ENCODE measurements around the gene TUB.

The TUB gene

GRCh38 chr11:8063324-8063723 lies 17.7 kb upstream of the TUB start:
- DNase-seq (ENCODE audit: low spot score) (no peak), ATAC-seq (ENCODE audit: low read depth) (no peak)
- H3K27me3 ChIP-seq (ENCODE audit: insufficient read depth, poor library complexity, severe bottlenecking): no peaks in the 10 kb centered on the region
- no peak overlapping the region for H3K4me3 ChIP-seq (ENCODE audit: severe bottlenecking)
- H3K4me1 ChIP-seq (ENCODE audit: insufficient read depth, poor library complexity, severe bottlenecking): no peaks in the 10 kb centered on the region
- no peak for TF ChIP-seq CTCF (IDR thresholded peaks at IDR 0.05; ENCODE audit: poor library complexity, severe bottlenecking)
- H3K9me3 ChIP-seq (ENCODE audit: severe bottlenecking): no peaks in the 10 kb centered on the region
- H3K27ac ChIP-seq (ENCODE audit: poor library complexity, severe bottlenecking): no peak overlapping the region
- H3K36me3 ChIP-seq (ENCODE audit: low read depth): no peaks in the 10 kb centered on the region

GRCh38 chr11:8065031-8065430 lies 16.0 kb upstream of the TUB start:
- TF ChIP-seq CTCF (IDR thresholded peaks at IDR 0.05; ENCODE audit: poor library complexity, severe bottlenecking): no peak

GRCh38 chr11:8066036-8066910 lies 14.7 kb upstream of the TUB start:
- ATAC-seq (ENCODE audit: low read depth) (peak; percentile 8; the same call in 1 of the 3 replicates), DNase-seq (ENCODE audit: low spot score) (no peak)
- Histone ChIP-seq H3K4me1 (ENCODE audit: insufficient read depth, poor library complexity, severe bottlenecking) (peaks cover 8% of the 10 kb centered on the region), H3K4me3 (ENCODE audit: severe bottlenecking) (no peak overlapping the region), H3K36me3 (ENCODE audit: low read depth) (no peaks in the 10 kb centered on the region), H3K27ac (ENCODE audit: poor library complexity, severe bottlenecking) (no peak overlapping the region), H3K9me3 (ENCODE audit: severe bottlenecking) (no peaks in the 10 kb centered on the region), H3K27me3 (ENCODE audit: insufficient read depth, poor library complexity, severe bottlenecking) (no peaks in the 10 kb centered on the region)
- TF ChIP-seq CTCF (IDR thresholded peaks at IDR 0.05; ENCODE audit: poor library complexity, severe bottlenecking): no peak

More at GRCh38 chr11:8065031-8065430, 16.0 kb upstream of the TUB start:
- Histone ChIP-seq H3K27me3 (ENCODE audit: insufficient read depth, poor library complexity, severe bottlenecking) (no peaks in the 10 kb centered on the region), H3K27ac (ENCODE audit: poor library complexity, severe bottlenecking) (no peak overlapping the region), H3K4me3 (ENCODE audit: severe bottlenecking) (no peak overlapping the region), H3K9me3 (ENCODE audit: severe bottlenecking) (no peaks in the 10 kb centered on the region), H3K4me1 (ENCODE audit: insufficient read depth, poor library complexity, severe bottlenecking) (peaks cover 8% of the 10 kb centered on the region), H3K36me3 (ENCODE audit: low read depth) (no peaks in the 10 kb centered on the region)
- ATAC-seq (ENCODE audit: low read depth) (no peak), DNase-seq (ENCODE audit: low spot score) (no peak)

GRCh38 chr11:8066911-8067455 lies 14.0 kb upstream of the TUB start:
- no peak for TF ChIP-seq CTCF (IDR thresholded peaks at IDR 0.05; ENCODE audit: poor library complexity, severe bottlenecking)

GRCh38 chr11:8067567-8067928 lies 13.5 kb upstream of the TUB start:
- Histone ChIP-seq H3K9me3 (ENCODE audit: severe bottlenecking) (no peaks in the 10 kb centered on the region), H3K4me3 (ENCODE audit: severe bottlenecking) (no peak overlapping the region), H3K27me3 (ENCODE audit: insufficient read depth, poor library complexity, severe bottlenecking) (no peaks in the 10 kb centered on the region), H3K4me1 (ENCODE audit: insufficient read depth, poor library complexity, severe bottlenecking) (peaks cover 8% of the 10 kb centered on the region), H3K36me3 (ENCODE audit: low read depth) (no peaks in the 10 kb centered on the region), H3K27ac (ENCODE audit: poor library complexity, severe bottlenecking) (no peak overlapping the region)
- DNase-seq (ENCODE audit: low spot score) (no peak), ATAC-seq (ENCODE audit: low read depth) (no peak)
- no peak for TF ChIP-seq CTCF (IDR thresholded peaks at IDR 0.05; ENCODE audit: poor library complexity, severe bottlenecking)

More at GRCh38 chr11:8066911-8067455, 14.0 kb upstream of the TUB start:
- ATAC-seq (ENCODE audit: low read depth): no peak
- Histone ChIP-seq H3K27me3 (ENCODE audit: insufficient read depth, poor library complexity, severe bottlenecking) (no peaks in the 10 kb centered on the region), H3K9me3 (ENCODE audit: severe bottlenecking) (no peaks in the 10 kb centered on the region), H3K4me3 (ENCODE audit: severe bottlenecking) (no peak overlapping the region), H3K36me3 (ENCODE audit: low read depth) (no peaks in the 10 kb centered on the region), H3K27ac (ENCODE audit: poor library complexity, severe bottlenecking) (no peak overlapping the region), H3K4me1 (ENCODE audit: insufficient read depth, poor library complexity, severe bottlenecking) (peaks cover 8% of the 10 kb centered on the region)
- DNase-seq (ENCODE audit: low spot score): no peak

All from RWPE2 (cell line).